Measurements from ENCODE around the gene GFY.

GFY gene

DNA sequence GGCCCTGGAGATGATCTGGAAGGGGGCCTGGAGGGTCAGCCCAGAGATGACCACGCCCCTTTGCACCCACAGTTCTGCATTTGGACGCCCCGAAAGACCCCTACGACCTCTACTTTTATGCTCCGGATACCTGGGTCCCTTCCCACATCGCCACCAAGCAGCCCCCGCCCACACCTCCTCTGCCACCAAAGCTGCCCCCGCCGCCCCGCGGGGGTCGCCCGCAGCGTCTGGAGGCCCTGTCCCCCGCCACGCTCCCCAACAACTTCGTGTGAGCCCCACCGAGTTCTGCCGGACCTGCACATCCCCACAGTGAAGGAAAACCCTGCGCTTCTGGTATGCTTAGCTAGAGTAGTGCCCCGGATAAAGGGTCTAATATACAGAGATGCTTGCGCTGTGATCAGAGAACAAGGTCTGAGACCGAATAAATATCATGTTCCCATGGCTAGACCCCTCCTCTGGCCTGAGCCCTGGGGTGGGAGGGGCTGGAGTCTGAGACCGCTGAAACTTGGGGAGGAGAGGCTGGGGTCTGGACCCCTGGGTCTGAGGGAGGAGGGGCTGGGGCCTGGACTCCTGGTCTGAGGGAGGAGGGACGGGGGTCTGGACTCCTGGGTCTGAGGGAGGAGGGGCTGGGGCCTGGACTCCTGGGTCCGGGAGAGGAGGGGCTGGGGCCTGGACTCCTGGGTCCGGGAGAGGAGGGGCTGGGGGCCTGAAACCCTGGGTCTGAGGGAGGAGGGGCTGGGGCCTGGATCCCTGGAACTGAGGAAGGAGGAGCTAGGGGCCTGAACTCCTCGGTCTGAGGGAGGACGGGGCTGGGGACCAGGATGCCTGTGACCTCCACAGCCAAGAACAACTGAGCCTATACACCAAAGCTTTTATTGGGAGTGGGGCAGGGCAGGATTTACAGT lies 3.6 kb downstream of the GFY start:
- DNase-seq: no peak

DNA sequence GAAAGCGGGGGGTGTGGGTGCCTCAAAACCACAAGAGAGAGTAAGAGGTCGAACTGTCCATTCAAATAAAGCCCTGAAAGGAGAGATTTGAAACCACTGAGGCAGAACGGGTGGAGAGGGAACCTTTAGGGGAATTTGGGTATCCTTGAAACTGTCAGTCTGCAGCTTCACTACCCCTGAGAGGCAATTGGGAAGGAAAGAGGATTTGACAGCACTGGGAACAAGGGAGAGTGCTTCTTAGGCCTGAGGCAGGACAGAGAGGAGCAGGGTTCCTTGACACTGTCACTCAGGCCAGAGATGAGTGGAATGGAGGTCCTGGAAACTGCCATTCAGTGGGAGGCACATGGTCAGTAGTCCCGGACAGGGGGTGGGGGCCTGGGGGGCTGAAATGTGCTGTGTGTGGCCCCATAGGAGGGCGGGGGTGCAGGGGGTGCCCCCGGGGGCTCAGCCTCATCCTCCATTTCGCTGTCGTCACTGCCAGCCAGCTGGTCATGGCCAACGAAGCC lies 5.0 kb downstream of the GFY start:
- no peak for DNase-seq

DNA sequence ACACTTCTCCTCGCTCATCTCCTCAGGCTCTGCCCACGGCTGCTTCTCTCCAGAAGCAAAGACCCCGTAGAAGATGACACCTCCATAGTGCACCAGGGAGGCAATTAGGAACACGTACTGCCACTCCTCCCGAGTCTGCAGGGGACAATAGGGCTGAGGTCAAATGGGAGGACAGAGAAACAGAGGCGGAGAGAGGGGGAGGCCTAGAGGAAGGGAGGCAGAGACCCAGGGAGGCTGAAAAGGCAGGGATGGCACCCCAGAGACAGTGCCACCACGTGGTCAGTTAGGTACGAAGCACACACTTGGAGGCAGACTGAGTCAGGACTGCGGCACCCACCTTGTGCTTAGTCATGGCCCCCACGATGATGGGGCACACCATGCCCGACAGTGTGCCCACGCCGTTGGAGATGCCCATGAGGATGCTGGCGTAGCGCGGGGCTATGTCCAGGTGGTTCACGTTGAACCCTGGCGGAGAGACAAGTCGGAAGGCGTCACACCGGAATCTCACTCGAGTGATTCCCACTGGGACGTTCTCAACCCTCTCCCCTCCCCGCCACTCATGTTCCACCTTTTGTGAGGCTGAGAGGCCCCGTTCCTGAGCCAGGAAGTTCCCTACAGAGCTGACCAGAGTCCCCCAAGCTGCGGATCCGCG lies 5.6 kb downstream of the GFY start:
- no peak for DNase-seq

DNA sequence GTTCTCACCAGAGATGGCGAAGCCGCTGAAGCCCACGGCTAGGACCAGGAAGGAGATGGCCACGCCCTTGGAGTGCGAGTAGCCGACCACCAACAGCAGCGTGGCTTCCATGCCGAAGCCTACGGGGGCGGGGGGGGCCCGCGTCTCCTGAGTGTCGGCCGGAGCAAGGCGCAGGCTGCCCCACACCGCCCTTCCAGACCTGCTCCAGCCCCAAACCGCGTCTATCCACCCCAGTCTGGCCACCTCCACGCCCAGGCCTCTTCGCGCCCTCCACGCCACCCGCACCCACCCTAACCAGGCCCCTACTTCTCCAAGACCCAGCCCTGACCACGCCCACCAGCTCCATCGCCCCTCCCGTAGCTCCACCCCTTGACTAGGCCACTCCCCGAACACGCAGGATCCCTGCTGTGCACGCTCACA lies 6.2 kb downstream of the GFY start:
- DNase-seq: no peak

DNA sequence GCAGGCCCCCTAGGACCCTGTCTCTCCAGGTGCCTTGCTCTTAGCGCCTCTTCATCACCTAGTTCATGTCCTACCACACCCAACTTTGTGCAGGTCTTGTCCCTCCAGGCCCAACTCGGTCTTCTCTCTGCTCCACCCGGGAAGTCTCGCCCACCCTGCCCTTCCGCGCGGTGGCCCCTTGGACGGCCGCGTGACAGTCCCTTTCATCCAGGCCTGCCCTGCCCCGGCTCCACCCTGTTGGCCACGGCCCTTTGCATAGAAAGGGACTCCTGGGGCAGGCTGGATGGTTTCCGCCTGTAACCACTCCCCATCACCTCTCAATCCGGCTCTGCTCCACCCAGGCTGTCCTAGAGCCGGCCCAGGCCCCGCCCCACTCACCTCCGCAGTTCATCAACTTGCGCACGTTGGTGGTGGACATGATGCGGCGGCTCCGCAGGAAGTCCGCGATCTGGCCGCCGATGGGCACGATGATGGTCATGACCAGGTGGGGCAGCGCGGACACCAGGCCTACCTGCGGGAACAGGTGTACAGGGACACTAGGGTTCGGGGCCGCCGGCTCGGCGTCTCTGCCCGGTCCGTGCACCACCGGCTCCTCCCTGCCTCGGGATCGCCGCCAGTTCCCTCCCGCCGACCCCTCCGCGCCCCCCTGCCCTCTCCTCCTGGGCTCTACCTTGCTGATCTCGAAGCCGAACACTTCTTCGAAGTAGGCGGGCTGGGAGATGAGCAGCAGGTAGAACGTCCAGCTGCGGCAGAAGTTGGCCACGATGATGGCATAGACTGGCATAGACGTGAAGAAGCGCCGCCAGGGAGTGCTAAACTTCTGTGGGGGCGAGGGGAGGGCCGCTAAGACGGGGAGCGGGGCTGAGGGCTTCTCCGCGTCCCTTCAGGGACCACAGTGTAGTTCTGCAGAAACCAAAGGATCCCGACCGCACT lies 7.2 kb downstream of the GFY start:
- DNase-seq: no peak

DNA sequence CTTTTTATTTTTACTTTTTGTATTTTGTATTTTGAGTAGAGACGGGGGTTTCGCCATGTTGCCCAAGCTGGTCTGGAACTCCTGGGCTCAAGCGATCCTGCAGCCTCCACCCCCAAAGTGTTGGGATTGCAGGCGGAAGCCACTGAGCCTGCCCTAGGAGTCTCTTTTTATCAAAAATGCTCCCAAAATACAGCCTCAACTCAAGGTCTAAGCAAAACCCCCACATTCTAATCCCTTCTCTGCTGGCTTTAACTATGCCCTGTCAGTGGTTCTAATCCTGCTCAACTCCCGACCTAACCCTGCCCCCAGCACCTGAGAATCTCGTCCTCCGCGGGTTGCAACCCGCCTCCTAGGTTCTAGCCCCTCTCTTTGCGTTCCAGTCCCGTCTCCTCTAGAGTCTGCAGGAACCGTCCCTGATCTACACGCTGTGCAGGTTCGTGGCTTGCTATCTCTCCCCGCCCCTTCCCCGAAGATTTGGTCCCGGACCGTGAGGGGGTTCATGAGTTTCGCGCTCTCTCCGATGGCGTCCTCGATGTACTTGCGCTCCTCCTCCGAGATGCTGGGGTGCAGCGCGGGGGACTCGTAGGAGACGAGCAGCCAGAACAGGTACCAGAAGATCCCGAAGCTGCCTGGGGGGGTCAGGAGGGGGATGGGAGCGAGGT lies 8.2 kb downstream of the GFY start:
- DNase-seq: no peak

DNA sequence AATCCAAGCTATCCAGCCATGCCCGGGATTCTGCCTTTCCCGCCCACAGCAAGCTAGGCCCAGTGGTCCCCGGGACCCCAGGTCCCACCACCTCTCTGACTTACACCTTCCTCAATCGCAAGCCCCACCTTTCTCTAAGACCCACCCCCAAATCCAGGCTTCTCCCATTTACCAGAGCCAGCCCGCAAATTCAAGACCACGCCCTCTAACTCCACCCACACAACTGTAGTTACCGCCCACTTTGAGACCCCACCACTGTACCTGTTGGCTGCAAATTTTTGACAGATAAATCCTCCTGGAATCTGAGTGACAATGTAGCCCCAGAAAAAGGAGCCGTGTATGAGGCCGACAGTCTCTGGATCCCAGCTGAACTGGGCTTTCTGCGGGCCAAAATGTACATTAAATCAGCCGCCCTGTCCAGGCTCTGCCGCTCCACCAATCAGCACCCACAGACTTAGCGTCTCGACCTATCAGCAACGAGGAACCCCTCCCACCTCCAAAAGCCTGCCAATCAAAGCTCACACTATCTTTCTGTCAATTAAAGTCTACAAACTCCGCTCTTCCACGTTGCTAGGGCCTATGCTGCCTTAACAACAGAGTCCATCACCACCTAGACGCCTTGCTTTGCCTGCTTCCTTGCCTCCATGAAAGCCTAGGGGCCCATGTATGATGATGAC lies 9.9 kb downstream of the GFY start:
- peak; percentile 41 for DNase-seq

DNA sequence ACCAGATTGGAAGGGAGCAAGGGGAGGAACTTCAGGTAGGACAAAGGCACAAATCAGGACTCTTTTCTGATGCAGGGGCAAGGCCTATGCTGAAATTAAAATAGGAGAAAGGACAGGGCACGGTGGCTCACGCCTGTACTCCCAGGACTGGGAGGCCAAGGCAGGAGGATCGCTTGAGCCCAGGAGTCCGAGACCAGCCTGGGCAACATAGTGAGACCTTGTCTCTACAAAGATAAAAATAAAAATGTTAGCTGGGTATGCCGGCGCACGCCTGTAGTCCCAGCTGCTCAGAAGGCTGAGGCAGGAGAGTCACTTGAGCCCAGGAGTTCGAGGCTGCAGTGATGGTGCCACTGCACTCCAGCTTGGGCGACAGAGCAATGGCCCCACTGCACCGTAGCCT lies 10.5 kb downstream of the GFY start:
- DNase-seq: no peak

DNA sequence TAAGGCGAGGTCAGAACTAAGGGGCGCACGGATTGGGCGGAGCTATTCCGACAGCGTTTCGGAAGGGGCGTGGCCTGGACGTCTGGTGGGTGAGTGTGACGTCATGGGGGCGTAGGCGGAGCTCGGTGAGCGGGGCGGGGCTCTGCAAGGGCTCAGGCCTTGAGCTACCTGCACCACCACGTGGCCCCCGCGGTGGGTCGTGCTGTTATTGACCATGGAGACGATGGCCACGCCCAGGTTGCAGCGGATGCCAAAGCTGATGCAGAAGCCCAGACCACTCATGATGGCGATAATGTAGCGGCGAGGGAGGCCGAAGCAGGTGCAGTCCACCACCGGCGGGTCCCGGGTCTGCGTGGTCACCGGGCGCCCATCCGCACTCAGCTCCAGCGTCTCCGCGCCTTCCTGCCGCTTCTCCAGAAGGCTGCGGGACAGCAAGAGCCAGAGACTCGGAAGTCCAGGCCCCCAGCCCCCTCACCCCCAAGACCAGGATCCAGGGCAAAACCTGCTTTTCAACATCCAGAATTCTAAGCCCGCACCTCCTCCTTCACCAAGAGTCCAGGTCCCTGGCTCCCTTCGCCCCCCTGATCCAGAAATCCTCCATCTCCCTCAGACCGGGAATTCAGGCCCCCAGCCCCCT lies 11.3 kb downstream of the GFY start:
- DNase-seq: no peak

DNA sequence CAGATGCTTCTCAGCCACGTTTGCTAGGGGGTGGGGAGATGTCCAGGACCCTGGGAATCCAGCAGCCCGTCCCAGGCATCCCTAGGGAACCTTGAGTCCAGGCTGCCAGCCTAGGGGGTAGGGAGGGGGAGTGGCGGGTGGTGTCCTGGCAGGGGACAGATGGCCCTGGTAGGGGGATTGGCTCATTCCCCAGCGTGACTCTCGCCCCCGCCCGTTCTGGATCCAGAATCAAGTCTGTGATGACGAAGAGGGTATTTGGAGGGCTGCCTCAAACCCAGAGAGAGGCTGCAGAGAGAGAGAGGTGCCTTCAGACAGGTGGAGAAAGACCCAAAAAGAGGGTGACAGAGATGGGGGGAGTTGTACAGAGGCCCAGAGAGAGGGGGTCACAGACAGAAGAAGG lies 12.0 kb downstream of the GFY start:
- no peak for DNase-seq

DNA sequence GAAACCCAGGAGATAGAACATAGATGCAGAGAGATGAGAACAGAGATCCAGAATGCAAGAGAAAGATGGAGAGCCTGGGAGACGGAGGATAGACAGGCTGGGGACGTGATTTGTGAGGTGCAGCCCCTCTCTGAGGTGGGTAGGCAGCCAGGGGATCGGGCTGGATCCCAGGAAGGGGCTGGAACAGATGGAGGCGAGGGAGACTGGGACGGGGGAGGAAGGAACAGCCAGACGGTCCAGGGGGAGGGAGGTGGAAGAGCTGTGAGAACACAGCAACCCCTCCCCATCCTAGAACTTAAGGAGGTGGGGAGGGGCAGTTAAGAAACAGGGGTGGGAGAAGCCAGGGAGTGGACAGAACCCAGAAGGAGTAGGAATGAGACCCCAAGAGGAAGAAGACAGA lies 13.1 kb downstream of the GFY start:
- DNase-seq: no peak

DNA sequence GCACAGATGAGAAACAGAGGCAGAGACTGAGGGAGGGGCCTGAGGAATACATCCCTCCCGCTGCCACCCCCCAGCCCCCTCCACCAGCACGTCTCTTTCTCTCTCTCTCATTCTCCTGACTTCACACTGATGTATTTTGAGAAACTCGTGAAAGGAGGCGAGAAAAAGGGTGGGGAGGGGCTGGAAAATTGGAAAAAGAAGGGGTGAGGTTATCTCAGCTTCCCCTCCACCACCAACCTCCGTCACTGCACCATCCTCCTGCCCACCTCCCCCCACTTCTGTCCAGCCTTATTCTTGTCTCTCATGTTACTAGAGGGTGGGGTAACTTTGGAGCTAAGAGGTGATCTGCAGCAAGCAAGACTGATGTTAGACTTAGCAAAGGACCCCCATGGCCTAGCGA lies 14.6 kb downstream of the GFY start:
- DNase-seq: no peak

DNA sequence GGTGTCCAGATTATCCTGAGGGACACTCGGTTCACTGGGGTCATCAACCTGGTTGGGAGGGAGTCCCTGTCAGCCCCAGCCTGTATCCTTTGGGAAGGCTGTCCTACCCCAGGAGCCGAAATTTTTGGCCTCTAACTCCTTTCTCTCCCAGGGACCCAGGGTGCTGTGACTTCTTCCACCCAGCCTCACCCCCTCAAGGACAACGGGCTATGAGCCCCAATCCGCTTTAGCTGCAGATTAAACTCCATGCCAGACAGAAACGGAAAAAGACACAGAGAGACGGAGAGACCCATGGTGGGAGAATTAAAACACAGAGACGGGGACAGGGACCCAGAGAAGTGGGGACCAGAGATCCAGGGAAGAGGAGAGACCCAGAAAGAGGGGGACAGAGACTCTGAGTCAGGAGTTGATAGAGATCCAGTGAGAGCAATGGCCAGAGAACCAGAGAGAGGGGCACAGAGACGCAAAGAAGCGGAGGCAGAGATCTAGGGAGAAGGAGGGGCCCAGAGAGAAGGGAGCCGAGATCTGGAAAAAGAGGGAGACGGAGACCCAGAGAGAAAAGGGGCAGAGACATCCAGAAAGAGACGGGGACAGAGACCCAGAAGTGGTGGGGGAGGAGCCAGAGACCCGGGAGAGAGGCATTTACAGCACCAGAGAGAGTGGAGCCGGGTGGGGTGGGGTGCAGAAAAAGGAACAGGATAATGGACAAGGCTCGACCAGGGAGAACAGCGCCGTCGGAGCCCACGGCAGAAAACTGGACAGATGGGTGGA lies 15.4 kb downstream of the GFY start:
- no peak for DNase-seq

DNA sequence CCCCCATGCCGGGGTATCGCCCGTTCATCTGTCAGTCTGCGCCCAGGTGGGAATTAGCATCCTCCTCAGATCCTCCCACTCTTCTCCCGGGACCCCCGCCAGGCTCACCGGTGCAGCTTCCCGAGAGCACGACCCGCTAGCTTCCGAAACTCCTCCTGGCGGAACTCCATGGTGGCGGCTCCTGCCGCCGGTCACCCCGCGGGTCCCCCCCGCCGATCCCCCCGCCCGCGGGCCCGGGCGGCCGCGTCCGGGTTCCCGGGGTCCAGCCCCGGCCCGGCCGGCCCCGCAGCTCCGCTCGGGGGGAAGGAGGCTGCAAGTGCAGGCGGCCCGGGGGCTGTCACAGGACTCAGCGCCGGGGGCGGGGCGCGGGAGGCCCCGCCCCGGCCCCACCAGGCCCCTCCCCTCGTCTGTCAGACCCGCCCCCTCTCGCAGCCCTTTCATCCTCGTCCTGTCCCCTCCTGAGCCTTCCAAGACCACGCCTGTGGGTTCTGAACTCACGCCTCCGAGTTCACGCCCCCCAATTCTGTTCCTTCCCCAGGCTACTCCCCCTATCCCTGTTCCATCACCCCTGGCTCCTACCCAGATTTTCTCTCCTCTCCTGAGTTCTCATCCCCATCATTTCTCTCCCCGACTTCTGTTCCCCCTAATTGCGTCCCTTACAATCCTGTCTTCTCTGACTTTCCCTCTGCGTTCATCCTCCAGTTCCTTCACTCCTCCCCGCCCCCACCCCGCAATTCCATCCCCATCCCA lies 16.2 kb downstream of the GFY start, which contains the start of gene SLC17A7:
Gene SLC17A7, minus strand, starts transcription at position 318 of the 750 bp plus-strand sequence. Its CDS starts 148 bp downstream, at position 170.
- no peak for DNase-seq

DNA sequence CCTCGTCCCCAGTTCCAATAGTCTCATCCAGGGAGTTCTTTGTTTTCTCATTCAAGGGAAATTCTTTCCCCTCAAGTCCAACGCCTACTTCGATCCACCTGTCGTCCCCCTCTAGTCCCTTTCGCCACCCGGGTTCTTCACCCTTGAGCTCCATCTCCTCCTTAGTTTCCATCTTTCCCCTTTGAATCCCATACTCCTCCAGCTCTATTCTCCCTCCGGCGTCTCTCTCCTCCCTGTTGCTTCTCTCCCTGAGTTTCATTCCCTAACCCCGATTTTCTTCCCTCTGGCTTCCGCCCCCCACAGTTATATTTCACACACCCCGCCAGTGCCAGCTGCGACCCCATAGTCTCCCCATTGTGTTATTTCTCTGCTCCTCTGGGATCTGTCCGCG lies 16.8 kb downstream of the GFY start:
- no peak for DNase-seq

DNA sequence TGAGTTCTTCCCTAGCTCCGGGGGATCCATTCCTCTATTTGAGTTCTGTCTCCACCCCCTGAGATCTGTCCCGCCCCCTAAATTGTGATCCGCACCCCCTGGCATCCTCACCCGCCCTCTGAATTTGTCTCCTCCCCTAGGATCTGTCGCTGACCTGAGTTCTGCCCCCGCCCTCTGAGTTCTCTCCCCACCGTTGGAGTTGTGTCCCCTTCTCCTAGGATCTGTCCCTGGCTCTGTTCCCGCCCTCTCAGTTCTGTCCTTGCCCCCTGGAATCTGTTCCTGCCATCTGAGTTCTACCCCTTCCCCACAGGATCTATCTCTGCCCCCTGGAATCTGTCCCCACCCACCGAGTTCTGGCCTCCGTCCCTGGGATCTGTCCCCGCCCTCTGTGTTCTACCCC lies 17.2 kb downstream of the GFY start:
- no peak for DNase-seq

DNA sequence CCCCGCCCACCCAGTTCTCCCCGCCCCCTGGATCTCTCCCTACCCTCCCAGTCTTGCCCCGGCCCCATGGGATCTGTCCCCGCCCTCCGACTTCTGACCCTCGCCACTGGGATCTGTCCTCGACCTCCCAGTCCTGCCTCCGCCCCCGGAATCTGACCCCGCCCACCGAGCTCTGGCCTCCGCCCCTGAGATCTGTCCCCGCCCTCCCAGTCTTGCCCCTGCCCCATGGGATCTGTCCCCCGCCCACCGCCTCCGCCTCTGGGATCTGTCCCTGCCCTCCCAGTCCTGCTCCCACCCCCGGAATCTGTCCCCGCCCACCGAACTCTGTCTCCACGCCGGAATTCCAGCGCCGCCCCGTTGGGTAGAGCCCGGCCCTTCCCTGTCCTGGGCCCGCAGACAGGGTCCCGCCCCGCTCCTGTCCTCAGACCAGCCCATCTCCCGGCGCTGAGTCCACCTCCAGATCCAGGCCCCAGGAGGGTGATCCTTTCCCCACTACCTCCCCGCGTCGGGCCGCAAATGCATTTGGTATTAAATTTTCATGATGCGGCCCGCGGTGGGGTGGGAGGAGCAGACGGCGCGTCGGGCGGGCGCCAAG lies 17.7 kb downstream of the GFY start:
- peak; percentile 79 for DNase-seq

DNA sequence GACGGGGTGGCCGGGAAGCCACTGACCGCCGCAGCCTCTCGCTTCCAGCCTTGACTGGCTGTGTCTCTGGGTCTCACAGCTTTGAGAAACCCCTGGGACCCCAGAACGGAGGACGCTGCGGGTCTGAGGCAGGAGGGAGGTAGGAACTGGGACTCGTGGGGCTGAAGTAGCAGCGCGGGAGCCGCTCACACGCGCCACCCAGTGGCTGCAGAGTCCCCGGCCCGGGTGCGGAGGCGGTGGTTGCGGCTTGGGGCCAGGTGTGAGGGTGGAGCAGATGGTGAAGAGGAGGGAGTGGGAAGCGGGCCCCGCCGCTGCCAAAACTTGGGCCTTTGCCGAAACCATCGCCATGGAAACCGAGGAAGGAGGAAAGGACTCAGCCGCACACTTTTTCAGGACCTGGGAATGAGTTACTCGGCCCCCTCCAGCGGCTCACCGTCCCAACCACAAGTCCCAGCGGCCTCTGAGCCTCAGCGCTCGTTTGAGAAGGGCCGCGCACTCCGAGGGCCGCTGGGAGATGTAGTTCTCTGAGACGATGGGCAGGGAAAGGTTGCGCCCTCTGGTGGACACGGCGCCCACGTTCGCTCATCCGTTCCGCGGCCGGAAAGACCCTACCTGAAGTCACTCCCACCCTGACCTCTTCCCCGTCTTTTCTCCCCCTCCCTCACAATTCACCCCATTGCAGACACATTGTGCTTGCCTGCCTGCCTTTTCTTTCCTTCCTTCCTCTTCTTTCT lies 18.3 kb downstream of the GFY start:
- DNase-seq: peak; percentile 77
